ENCODE results near the gene SEPTIN8.

The SEPTIN8 gene

DNA sequence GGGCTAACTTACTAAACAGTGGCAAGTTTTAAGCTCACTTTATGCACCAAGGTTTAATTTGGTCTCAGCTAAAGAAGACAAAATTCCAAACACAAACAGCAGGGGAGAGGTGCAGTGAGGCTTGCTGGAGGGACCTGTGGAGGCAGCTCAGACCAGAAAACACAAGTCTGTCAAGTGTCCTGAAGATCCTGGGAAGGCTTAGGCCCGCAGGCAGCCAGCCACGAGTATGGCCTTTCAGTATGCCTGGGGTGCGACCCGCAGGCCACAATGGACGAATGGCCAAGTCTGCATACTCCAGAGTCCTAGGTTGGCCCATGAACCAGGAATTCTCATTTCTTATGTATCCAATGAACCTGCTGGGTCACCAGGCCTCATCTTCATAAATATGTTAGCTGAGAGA lies 20.5 kb downstream of the SEPTIN8 start:
- Histone ChIP-seq H3K9ac (ENCODE audit: low read length) (no peak overlapping the region), H2AK5ac (ENCODE audit: low read length, severe bottlenecking) (no peak overlapping the region), H3K18ac (ENCODE audit: low read depth in 1 of 2, low read length in 2 of 2) (no peak overlapping the region), H2AFZ (ENCODE audit: low read depth, low read length) (no peak overlapping the region), H3K9me3 (ENCODE audit: control insufficient read depth, low read length) (no peaks in the 10 kb centered on the region), H2BK15ac (ENCODE audit: low read depth, poor library complexity, severe bottlenecking) (no peak overlapping the region), H3K23ac (ENCODE audit: low read length in 2 of 2) (no peak overlapping the region), H2BK5ac (ENCODE audit: low read depth, low read length, poor library complexity, severe bottlenecking) (no peak overlapping the region), H3K4ac (ENCODE audit: low read depth in 1 of 2, low read length in 2 of 2) (no peak overlapping the region), H3K79me1 (replicated peaks; ENCODE audit: low read length, poor library complexity, severe bottlenecking) (peaks cover 2% of the 10 kb centered on the region), H3K36me3 (ENCODE audit: control insufficient read depth in 1 of 2, insufficient read depth in 2 of 2, low read depth in 1 of 2, low read length in 2 of 2) (peaks cover 47 to 51% of the 10 kb centered on the region in 2 experiments), H3K14ac (ENCODE audit: low read length in 2 of 2) (no peak overlapping the region), H3K27me3 (ENCODE audit: control insufficient read depth in 1 of 2, insufficient read depth in 1 of 2, low read length in 2 of 2) (peaks cover 0 to 52% of the 10 kb centered on the region in 2 experiments), H2BK12ac (ENCODE audit: low read length in 2 of 2) (no peak overlapping the region), H4K91ac (ENCODE audit: low read length) (no peak overlapping the region), H3K27ac (ENCODE audit: low read length, poor library complexity, severe bottlenecking) (no peak overlapping the region), H2BK120ac (ENCODE audit: low read depth, low read length) (no peak overlapping the region), H4K8ac (ENCODE audit: low read length) (no peak overlapping the region), H3K4me1 (ENCODE audit: control insufficient read depth, insufficient read depth, low read depth, low read length) (peaks cover 7% of the 10 kb centered on the region), H3K4me2 (ENCODE audit: low read length, poor library complexity, severe bottlenecking) (no peak overlapping the region), H3K4me3 (ENCODE audit: insufficient read depth in 1 of 2, low read depth in 1 of 2, low read length in 2 of 2) (no peak overlapping the region)
- 94% methylated on average over 5 of the region's 5 CpGs for WGBS
- no peak for DNase-seq

GRCh38 chr5:132754947-132755346 lies 22.1 kb downstream of the SEPTIN8 start:
- no peak overlapping the region for H2BK120ac ChIP-seq (ENCODE audit: low read depth, low read length)
- H2AK5ac ChIP-seq (ENCODE audit: low read length, severe bottlenecking), result no peak overlapping the region
- H4K91ac ChIP-seq (ENCODE audit: low read length), result no peak overlapping the region
- no peaks in the 10 kb centered on the region for H3K9me3 ChIP-seq (ENCODE audit: control insufficient read depth, low read length)
- no peak overlapping the region for H3K9ac ChIP-seq (ENCODE audit: low read length)
- H3K79me1 ChIP-seq (replicated peaks; ENCODE audit: low read length, poor library complexity, severe bottlenecking), result peaks cover 2% of the 10 kb centered on the region
- peaks cover 7% of the 10 kb centered on the region for H3K4me1 ChIP-seq (ENCODE audit: control insufficient read depth, insufficient read depth, low read depth, low read length)
- no peak overlapping the region for H3K4ac ChIP-seq (ENCODE audit: low read depth in 1 of 2, low read length in 2 of 2)
- no peak overlapping the region for H3K4me3 ChIP-seq (ENCODE audit: insufficient read depth in 1 of 2, low read depth in 1 of 2, low read length in 2 of 2)
- peaks cover 32 to 35% of the 10 kb centered on the region in 2 experiments for H3K36me3 ChIP-seq (ENCODE audit: control insufficient read depth in 1 of 2, insufficient read depth in 2 of 2, low read depth in 1 of 2, low read length in 2 of 2)
- H2AFZ ChIP-seq (ENCODE audit: low read depth, low read length), result no peak overlapping the region
- no peak overlapping the region for H4K8ac ChIP-seq (ENCODE audit: low read length)
- H3K23ac ChIP-seq (ENCODE audit: low read length in 2 of 2), result no peak overlapping the region
- no peak overlapping the region for H2BK15ac ChIP-seq (ENCODE audit: low read depth, poor library complexity, severe bottlenecking)
- no peak overlapping the region for H3K14ac ChIP-seq (ENCODE audit: low read length in 2 of 2)
- peak; percentile 37 for DNase-seq
- H2BK12ac ChIP-seq (ENCODE audit: low read length in 2 of 2), result no peak overlapping the region
- no peak overlapping the region for H3K4me2 ChIP-seq (ENCODE audit: low read length, poor library complexity, severe bottlenecking)
- H3K27ac ChIP-seq (ENCODE audit: low read length, poor library complexity, severe bottlenecking), result no peak overlapping the region
- H3K27me3 ChIP-seq (ENCODE audit: control insufficient read depth in 1 of 2, insufficient read depth in 1 of 2, low read length in 2 of 2), result peaks cover 0 to 56% of the 10 kb centered on the region in 2 experiments
- no peak overlapping the region for H3K18ac ChIP-seq (ENCODE audit: low read depth in 1 of 2, low read length in 2 of 2)
- H2BK5ac ChIP-seq (ENCODE audit: low read depth, low read length, poor library complexity, severe bottlenecking), result no peak overlapping the region

GRCh38 chr5:132754111-132754510 lies 22.9 kb downstream of the SEPTIN8 start:
- peaks cover 0 to 65% of the 10 kb centered on the region in 2 experiments for H3K27me3 ChIP-seq (ENCODE audit: control insufficient read depth in 1 of 2, insufficient read depth in 1 of 2, low read length in 2 of 2)
- H2AFZ ChIP-seq (ENCODE audit: low read depth, low read length), result no peak overlapping the region
- no peak overlapping the region for H4K91ac ChIP-seq (ENCODE audit: low read length)
- no peak overlapping the region for H2AK5ac ChIP-seq (ENCODE audit: low read length, severe bottlenecking)
- H3K9me3 ChIP-seq (ENCODE audit: control insufficient read depth, low read length), result no peaks in the 10 kb centered on the region
- no peak overlapping the region for H2BK15ac ChIP-seq (ENCODE audit: low read depth, poor library complexity, severe bottlenecking)
- WGBS, result 94% methylated on average over 4 of the region's 4 CpGs
- no peak overlapping the region for H3K27ac ChIP-seq (ENCODE audit: low read length, poor library complexity, severe bottlenecking)
- no peak overlapping the region for H3K4me3 ChIP-seq (ENCODE audit: insufficient read depth in 1 of 2, low read depth in 1 of 2, low read length in 2 of 2)
- H3K23ac ChIP-seq (ENCODE audit: low read length in 2 of 2), result no peak overlapping the region
- H3K9ac ChIP-seq (ENCODE audit: low read length), result no peak overlapping the region
- H3K79me1 ChIP-seq (replicated peaks; ENCODE audit: low read length, poor library complexity, severe bottlenecking), result peaks cover 2% of the 10 kb centered on the region
- no peak overlapping the region for H3K4ac ChIP-seq (ENCODE audit: low read depth in 1 of 2, low read length in 2 of 2)
- H3K4me2 ChIP-seq (ENCODE audit: low read length, poor library complexity, severe bottlenecking), result no peak overlapping the region
- peaks cover 5% of the 10 kb centered on the region for H3K4me1 ChIP-seq (ENCODE audit: control insufficient read depth, insufficient read depth, low read depth, low read length)
- H3K18ac ChIP-seq (ENCODE audit: low read depth in 1 of 2, low read length in 2 of 2), result no peak overlapping the region
- no peak overlapping the region for H3K14ac ChIP-seq (ENCODE audit: low read length in 2 of 2)
- H2BK5ac ChIP-seq (ENCODE audit: low read depth, low read length, poor library complexity, severe bottlenecking), result no peak overlapping the region
- peaks cover 23 to 27% of the 10 kb centered on the region in 2 experiments for H3K36me3 ChIP-seq (ENCODE audit: control insufficient read depth in 1 of 2, insufficient read depth in 2 of 2, low read depth in 1 of 2, low read length in 2 of 2)
- DNase-seq, result no peak
- no peak overlapping the region for H4K8ac ChIP-seq (ENCODE audit: low read length)
- H2BK12ac ChIP-seq (ENCODE audit: low read length in 2 of 2), result no peak overlapping the region
- H2BK120ac ChIP-seq (ENCODE audit: low read depth, low read length), result no peak overlapping the region

DNA sequence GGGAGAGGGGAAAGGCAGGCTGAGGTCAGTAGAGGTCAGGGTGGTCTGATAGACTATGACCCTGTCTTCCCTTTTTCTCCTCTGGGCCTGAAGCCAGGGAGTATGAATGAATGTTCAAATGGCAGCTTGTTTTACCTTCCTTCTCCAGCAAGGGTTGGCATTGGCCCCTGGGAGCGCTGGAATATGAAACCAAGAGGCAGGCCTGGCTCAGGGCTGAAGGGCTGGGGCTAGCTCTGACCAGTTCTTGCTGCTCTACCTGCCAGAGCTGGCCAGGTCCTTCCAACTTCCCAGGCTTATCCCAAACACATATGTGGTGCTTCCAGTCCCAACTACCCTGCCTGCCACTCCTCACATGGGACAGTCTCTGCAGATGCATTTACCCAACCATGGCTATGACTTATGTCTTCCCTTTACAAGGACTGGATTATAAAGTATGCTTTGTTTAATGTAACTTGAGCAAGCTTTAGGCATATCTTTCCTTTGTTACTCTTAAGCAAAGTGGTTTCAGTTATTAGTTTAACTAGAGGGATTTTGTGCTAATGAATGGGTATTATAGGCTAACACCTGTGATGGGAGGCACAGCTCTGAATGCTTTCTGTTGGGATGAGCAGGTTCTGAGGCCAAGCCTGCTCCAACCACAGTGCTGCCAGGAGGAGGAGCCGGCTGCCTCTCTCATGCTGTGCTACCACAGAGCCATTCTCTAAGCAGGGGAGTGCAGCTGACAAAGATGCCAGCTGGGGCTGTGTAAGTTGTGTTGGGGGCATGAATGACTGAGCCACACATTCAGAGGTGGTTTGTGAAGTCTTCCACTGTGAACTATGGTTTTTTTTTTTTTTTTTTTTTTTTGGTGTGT lies 23.7 kb downstream of the SEPTIN8 start:
- Histone ChIP-seq H3K23ac (ENCODE audit: low read length in 2 of 2) (no peak overlapping the region), H2BK12ac (ENCODE audit: low read length in 2 of 2) (no peak overlapping the region), H3K36me3 (ENCODE audit: control insufficient read depth in 1 of 2, insufficient read depth in 2 of 2, low read depth in 1 of 2, low read length in 2 of 2) (peaks cover 17 to 19% of the 10 kb centered on the region in 2 experiments), H3K9me3 (ENCODE audit: control insufficient read depth, low read length) (no peaks in the 10 kb centered on the region), H3K4me1 (ENCODE audit: control insufficient read depth, insufficient read depth, low read depth, low read length) (peaks cover 5% of the 10 kb centered on the region), H2AFZ (ENCODE audit: low read depth, low read length) (no peak overlapping the region), H2BK120ac (ENCODE audit: low read depth, low read length) (no peak overlapping the region), H2BK15ac (ENCODE audit: low read depth, poor library complexity, severe bottlenecking) (no peak overlapping the region), H3K4me2 (ENCODE audit: low read length, poor library complexity, severe bottlenecking) (no peak overlapping the region), H2BK5ac (ENCODE audit: low read depth, low read length, poor library complexity, severe bottlenecking) (no peak overlapping the region), H4K8ac (ENCODE audit: low read length) (no peak overlapping the region), H3K14ac (ENCODE audit: low read length in 2 of 2) (no peak overlapping the region), H3K27me3 (ENCODE audit: control insufficient read depth in 1 of 2, insufficient read depth in 1 of 2, low read length in 2 of 2) (peaks cover 3 to 72% of the 10 kb centered on the region in 2 experiments), H2AK5ac (ENCODE audit: low read length, severe bottlenecking) (no peak overlapping the region), H3K27ac (ENCODE audit: low read length, poor library complexity, severe bottlenecking) (no peak overlapping the region), H3K4me3 (ENCODE audit: insufficient read depth in 1 of 2, low read depth in 1 of 2, low read length in 2 of 2) (no peak overlapping the region), H4K91ac (ENCODE audit: low read length) (no peak overlapping the region), H3K18ac (ENCODE audit: low read depth in 1 of 2, low read length in 2 of 2) (no peak overlapping the region), H3K4ac (ENCODE audit: low read depth in 1 of 2, low read length in 2 of 2) (no peak overlapping the region), H3K9ac (ENCODE audit: low read length) (no peak overlapping the region), H3K79me1 (replicated peaks; ENCODE audit: low read length, poor library complexity, severe bottlenecking) (peaks cover 2% of the 10 kb centered on the region)
- DNase-seq, result no peak
- 46% methylated on average over 2 of the region's 2 CpGs for WGBS

All from mesenchymal stem cell (in vitro differentiated cells and primary cell).